Measurements from ENCODE around the gene KIR3DL2. TPM values are rescaled to one million over a fixed set of nuclear protein-coding genes. Genes with fewer than 3 reads are reported as not detected.
"Not testable (repeated sequence)": the region's sequence is repeated elsewhere in the genome, so short reads cannot be mapped to it uniquely, and the experiment has no call there.

The KIR3DL2 gene
- not detected in 2 replicates for total RNA-seq

DNA sequence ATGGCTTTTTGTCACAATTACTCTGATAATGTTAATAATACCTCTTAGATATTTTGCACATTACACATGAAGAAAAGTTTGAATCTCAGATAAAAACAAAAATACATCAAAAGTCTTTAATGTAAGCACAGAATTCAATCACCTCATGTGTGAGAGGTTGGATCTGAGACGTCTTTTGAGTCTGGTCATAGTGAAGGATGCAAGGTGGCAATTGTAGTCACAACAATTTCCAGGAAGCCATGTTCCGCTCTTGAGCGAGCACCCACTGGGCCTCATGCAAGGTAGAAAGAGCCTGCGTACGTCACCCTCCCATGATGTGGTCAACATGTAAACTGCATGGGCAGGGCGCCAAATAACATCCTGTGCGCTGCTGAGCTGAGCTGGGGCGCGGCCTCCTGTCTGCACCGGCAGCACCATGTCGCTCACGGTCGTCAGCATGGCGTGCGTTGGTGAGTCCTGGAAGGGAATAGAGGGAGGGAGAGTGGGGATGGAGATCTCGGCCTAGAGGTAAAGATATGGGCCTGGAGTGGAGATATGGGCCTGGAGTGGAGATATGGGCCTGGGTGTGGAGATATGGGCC, at the start of gene KIR3DL2:
Gene KIR3DL2 (plus strand): TSS at position 383 of the 580 bp plus-strand sequence. CDS start 33 bp downstream, at position 416.
- not testable (repeated sequence) for DNase-seq (ENCODE audit: low read depth in 2 of 2)

DNA sequence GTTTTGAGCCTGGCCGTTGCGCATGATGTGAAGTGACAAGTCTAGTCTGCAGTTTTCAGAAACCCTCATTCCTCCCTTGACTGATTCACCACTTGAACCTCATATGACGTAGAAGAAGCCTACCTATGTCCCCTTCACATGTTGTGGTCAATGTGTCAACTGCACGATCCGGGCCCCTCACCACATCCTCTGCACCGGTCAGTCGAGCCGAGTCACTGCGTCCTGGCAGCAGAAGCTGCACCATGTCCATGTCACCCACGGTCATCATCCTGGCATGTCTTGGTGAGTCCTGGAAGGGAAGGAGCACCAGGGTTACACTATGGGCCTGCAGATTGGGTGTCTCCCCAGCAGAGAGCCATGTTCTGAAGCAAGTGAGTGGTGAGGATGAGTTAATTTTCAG, 46.8 kb upstream of the KIR3DL2 start, which contains the start of gene KIR2DL4:
Gene KIR2DL4 (plus strand): TSS at position 201 of the 400 bp plus-strand sequence. CDS start 42 bp downstream, at position 243.
- DNase-seq (ENCODE audit: low read depth in 2 of 2), result no peak

DNA sequence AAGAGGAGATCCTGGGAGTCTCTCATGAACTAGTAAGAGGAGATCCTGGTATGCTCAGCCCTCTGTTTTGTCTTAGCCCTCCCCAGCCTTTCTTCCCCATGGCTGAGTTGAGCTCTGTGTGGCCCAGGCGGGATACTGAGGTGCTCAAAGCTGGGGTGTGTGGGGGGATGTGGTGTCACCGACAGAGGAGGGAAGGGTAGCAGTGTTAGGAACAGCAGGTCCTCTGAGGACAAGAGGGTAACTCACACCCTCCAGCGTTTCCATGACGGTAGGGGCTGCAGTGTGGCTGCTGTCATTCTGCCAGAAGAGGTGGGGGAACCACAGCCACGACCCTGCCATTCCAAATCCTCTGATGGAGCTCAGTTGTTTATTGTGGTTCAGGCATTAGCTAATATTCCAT, 46.1 kb upstream of the KIR3DL2 start:
- no peak for DNase-seq (ENCODE audit: low read depth in 2 of 2)

DNA sequence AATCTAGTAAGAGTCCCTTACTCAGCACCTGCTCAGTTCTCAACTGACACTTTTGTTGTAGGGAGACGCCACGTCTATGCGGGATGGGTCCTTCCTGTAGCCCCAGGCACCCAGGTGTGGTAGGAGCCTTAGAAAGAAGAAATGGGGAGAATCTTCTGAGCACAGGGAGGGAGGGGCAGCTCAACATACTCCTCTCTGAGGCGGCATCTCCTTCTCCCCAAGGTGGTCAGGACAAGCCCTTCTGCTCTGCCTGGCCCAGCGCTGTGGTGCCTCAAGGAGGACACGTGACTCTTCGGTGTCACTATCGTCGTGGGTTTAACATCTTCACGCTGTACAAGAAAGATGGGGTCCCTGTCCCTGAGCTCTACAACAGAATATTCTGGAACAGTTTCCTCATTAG, 45.7 kb upstream of the KIR3DL2 start:
- DNase-seq (ENCODE audit: low read depth in 2 of 2), result no peak

DNA sequence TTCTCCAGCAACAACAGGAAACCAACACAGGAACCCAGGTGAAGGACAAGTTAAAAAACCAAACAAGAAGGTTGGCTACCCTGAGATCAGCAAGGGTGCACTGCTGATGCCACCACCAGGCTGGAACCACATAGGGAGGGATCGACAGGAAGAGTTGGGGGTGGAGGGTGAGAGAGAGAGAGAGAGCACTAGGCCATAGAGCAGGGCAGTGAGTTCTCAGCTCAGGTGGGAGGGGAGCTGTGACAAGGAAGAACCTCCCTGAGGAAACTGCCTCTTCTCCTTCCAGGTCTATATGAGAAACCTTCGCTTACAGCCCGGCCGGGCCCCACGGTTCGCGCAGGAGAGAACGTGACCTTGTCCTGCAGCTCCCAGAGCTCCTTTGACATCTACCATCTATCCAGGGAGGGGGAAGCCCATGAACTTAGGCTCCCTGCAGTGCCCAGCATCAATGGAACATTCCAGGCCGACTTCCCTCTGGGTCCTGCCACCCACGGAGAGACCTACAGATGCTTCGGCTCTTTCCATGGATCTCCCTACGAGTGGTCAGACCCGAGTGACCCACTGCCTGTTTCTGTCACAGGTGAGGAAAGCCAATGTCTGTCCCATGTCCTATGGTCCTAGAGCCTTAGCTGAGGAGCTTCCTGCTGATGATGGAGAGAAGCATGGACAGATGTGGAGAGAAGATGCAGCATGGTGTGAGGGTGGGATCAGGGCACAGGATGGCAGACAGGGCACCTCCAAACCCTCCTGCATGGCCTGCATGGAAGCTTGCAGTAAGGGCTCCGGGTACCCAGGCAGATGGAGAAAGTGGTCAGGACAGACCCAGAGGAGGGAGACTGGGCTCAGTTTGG, 44.4 kb upstream of the KIR3DL2 start:
- DNase-seq (ENCODE audit: low read depth in 2 of 2), result no peak

DNA sequence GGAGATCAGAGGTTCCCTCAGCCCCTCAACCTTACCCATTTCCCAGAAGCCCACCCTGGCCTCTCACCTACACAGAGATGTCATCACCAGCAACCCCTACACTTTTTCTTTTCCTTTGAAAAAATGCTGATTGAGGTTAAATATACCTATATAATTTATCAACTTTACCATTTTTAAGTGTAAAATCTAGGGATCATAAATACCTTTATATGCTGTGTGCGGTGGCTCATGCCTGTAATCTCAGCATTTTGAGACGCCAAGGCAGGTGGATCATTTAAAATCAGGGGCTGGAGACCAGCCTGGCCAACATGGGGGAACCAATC, 43.8 kb upstream of the KIR3DL2 start:
- no peak for DNase-seq (ENCODE audit: low read depth in 2 of 2)

DNA sequence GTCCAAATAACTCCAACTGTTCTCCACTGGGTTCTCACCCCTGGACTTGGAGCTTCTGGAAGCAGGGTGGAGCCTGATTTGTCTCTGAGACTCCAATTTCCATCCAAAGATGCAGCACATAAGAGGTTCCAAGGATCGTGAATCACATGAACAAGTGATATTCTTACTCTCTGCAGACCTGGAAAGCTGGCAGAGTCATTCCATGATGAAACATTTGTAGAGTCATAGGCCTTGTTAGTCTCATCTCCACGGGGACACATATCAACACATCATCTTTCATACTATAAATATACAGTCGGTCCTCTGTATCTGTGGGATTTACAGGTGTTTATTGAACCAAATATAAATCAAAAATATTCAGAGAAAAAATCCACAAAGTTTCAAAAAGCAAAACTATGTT, 35.7 kb upstream of the KIR3DL2 start:
- DNase-seq (ENCODE audit: low read depth in 2 of 2), result not testable (repeated sequence)

DNA sequence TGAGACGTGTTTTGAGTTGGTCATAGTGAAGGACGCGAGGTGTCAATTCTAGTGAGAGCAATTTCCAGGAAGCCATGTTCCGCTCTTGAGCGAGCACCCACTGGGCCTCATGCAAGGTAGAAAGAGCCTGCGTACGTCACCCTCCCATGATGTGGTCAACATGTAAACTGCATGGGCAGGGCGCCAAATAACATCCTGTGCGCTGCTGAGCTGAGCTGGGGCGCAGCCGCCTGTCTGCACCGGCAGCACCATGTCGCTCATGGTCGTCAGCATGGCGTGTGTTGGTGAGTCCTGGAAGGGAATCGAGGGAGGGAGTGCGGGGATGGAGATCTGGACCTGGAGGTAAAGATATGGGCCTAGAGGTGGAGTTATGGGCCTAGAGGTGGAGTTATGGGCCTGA, 34.0 kb upstream of the KIR3DL2 start, which contains the start of gene KIR3DL1:
Gene KIR3DL1 (plus strand): TSS at position 218 of the 400 bp plus-strand sequence.
- DNase-seq (ENCODE audit: low read depth in 2 of 2), result not testable (repeated sequence)

DNA sequence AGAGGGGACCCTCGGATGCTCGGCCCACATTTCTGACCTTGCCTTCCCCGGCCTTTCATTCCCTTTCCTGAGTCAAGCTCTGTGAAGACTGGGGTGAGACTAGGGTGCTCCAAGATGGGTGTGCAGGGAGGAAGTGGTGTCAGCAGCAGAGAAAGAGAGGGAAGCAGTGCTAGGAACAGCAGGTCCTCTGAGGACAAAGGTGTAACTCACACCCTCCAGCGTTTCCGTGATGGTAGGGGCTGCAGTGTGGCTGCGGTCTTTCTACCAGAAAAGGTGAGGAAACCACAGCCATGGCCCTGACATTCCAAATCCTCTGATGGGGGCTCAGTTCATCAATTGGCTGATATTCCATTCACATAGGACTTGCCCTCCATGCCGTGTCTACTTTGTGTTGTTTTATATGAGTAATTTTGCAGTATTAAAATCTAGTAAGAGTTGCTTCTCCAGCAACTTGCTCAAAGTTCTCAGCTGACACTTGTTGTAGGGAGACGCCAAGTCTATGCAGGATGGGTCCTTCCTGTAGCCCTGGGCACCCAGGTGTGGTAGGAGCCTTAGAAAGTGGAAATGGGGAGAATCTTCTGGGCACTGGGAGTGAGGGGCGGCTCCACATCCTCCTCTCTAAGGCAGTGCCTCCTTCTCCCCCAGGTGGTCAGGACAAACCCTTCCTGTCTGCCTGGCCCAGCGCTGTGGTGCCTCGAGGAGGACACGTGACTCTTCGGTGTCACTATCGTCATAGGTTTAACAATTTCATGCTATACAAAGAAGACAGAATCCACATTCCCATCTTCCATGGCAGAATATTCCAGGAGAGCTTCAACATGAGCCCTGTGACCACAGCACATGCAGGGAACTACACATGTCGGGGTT, 32.3 kb upstream of the KIR3DL2 start:
- DNase-seq (ENCODE audit: low read depth in 2 of 2), result no peak

DNA sequence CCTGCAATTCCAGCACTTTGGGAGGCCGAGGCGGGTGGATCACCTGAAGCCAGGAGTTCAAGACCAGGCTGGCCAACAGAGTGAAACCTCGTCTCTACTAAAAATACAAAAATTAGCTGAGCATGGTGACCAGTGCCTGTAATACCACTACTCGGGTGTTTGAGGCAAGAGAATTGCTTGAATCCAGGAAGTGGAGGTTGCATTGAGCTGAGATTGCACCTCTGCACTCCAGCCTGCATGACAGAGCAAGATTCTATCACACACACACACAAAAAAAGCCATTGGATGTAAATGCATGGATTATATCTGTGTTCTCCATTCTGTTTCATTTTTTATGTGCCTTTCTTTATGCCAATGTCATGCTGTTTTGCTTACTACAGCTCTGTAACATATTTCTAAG, 25.8 kb upstream of the KIR3DL2 start:
- not testable (repeated sequence) for DNase-seq (ENCODE audit: low read depth in 2 of 2)

DNA sequence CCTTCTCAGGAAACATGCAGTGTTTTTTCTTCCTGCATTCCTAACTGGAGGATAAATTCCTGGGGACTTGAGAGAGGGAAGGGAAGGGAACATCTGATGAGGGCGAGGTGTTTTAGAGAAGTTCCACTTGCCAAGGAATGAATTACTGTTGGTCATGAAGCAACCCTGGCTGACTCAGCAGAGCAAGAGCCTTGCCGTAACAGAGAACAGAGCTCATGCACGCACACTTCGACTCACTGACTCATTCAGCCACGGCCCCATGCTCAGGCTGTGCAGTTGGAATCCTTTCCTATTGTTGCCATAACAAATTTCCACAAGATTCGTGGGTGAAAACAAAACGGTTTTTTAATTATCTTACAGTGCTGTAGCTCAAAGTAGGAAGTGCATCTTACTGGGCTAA, 24.9 kb upstream of the KIR3DL2 start:
- not testable (repeated sequence) for DNase-seq (ENCODE audit: low read depth in 2 of 2)

DNA sequence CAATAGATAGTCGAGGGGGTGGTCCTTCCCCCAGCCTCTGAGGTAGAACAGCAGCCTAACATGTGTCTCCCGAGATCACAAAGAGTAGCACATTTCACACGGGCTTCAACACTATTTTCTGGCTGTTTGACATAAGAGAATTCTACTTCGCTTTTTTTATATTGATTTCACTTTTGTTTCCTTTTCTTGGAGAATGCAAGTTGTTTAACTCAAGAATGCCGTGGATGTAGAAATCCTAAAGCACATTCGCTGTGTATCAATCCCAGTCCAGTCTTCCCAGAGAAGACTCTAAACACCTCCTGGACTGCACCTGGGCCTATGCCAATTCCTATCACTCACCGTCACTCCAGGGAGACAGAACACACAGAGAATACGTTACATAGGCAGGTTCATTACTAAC, 22.2 kb upstream of the KIR3DL2 start:
- DNase-seq (ENCODE audit: low read depth in 2 of 2), result not testable (repeated sequence)

DNA sequence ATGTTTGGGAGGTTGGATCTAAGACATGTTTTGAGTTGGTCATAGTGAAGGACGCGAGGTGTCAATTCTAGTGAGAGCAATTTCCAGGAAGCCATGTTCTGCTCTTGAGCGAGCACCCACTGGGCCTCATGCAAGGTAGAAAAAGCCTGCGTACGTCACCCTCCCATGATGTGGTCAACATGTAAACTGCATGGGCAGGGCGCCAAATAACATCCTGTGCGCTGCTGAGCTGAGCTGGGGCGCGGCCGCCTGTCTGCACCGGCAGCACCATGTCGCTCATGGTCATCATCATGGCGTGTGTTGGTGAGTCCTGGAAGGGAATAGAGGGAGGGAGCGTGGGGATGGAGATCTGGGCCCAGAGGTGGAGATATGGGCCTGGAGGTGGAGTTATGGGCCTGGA, 17.7 kb upstream of the KIR3DL2 start, which contains the start of gene KIR2DS4:
Gene KIR2DS4 (plus strand): TSS at position 181 of the 400 bp plus-strand sequence.
- DNase-seq (ENCODE audit: low read depth in 2 of 2), result not testable (repeated sequence)

DNA sequence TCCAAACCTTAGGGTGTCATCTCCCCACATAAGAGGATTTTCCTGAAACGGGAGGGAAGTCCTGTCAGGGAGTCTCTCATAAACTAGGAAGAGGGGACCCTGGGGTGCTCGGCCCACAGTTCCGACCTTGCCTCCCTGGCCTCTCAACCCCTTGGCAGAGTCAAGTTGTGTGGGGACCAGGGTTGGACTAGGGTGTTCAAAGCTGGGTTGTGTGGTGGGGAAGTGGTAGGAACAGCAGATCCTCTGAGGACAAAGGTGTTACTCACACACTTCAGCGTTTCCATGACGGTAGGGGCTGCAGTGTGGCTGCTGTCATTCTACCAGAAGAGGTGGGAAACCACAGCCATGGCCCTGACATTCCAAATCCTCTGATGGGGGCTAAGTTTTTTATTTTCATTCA, 15.1 kb upstream of the KIR3DL2 start:
- not testable (repeated sequence) for DNase-seq (ENCODE audit: low read depth in 2 of 2)

DNA sequence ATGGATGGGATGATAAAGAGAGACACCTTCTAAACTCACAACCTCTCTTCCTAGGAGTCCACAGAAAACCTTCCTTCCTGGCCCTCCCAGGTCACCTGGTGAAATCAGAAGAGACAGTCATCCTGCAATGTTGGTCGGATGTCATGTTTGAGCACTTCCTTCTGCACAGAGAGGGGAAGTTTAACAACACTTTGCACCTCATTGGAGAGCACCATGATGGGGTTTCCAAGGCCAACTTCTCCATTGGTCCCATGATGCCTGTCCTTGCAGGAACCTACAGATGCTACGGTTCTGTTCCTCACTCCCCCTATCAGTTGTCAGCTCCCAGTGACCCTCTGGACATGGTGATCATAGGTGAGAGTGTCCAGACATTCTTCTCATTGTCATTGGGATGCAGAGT, 12.7 kb upstream of the KIR3DL2 start:
- not testable (repeated sequence) for DNase-seq (ENCODE audit: low read depth in 2 of 2)

DNA sequence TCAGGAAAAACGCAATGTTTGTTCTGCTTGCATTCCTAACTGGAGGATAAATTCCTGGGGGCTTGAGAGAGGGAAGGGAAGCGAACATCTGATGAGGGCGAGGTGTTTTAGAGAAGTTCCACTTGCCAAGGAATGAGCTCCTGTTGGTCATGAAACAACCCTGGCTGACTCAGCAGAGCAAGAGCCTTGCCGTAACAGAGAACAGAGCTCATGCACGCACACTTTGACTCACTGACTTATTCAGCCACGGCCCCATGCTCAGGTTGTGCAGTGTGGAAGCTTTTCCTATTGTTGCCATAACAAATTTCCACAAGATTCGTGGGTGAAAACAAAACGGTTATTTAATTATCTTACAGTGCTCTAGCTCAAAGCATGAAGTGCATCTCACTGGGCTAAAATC, 7.1 kb upstream of the KIR3DL2 start:
- not testable (repeated sequence) for DNase-seq (ENCODE audit: low read depth in 2 of 2)

DNA sequence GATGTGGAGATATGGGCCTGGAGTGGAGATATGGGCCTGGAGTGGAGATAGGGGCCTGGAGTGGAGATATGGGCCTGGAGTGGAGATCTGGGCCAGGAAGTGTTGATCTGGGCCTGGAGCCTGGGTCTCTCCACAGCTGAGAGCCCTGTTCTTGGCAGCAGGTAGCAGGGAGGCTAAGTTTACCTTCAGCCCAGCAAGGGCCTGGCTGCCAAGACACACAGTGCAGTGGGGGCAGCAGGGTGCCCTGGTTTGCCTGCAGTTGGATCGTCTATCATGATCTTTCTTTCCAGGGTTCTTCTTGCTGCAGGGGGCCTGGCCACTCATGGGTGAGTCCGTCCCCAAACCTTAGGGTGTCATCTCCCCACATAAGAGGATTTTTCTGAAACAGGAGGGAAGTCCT, 687 bp downstream of the KIR3DL2 start:
- no peak for DNase-seq (ENCODE audit: low read depth in 2 of 2)

DNA sequence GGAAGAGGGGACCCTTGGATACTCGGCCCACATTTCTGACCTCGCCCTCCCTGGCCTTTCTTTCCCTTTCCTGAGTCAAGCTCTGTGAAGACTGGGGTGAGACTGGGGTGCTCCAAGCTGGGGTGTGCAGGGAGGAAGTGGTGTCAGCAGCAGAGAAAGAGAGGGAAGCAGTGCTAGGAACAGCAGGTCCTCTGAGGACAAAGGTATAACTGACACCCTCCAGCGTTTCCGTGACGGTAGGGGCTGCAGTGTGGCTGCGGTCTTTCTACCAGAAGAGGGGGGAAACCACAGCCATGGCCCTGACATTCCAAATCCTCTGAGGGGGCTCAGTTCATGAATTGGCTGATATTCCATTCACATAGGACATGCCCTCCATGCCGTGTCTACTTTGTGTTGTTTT, 1.1 kb downstream of the KIR3DL2 start:
- no peak for DNase-seq (ENCODE audit: low read depth in 2 of 2)

DNA sequence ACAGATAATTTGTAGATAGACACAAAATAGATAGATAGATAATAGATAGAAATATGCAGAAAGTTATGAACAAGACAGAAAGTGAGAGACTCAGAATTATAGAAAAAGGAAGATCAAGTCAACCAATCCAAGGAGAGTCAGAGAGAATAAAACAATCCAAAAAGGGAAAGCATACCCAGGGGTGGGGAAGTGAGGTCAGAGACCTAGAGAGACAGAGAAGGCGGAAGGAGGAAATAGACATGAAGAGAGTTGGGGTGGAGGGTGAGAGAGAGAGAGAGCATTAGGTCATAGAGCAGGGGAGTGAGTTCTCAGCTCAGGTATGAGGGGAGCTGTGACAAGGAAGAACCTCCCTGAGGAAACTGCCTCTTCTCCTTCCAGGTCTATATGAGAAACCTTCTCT, 5.0 kb downstream of the KIR3DL2 start:
- DNase-seq (ENCODE audit: low read depth in 2 of 2), result not testable (repeated sequence)

DNA sequence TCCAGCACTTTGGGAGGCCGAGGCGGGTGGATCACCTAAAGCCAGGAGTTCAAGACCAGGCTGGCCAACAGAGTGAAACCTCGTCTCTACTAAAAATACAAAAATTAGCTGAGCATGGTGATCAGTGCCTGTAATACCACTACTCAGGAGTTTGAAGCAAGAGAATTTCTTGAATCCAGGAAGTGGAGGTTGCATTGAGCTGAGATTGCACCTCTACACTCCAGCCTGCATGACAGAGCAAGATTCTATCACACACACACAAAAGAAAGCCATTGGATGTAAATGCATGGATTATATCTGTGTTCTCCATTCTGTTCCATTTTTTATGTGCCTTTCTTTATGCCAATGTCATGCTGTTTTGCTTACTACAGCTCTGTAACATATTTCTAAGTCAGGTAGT, 8.2 kb downstream of the KIR3DL2 start:
- DNase-seq (ENCODE audit: low read depth in 2 of 2), result not testable (repeated sequence)

DNA sequence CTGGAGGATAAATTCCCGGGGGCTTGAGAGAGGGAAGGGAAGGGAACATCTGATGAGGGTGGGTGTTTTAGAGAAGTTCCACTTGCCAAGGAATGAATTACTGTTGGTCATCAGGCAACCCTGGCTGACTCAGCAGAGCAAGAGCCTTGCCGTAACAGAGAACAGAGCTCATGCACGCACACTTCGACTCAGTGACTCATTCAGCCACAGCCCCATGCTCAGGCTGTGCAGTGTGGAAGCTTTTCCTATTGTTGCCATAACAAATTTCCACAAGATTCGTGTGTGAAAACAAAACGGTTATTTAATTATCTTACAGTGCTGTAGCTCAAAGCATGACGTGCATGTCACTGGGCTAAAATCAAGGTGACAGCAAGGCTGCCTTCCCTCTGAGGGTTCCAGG, 9.2 kb downstream of the KIR3DL2 start:
- not testable (repeated sequence) for DNase-seq (ENCODE audit: low read depth in 2 of 2)

DNA sequence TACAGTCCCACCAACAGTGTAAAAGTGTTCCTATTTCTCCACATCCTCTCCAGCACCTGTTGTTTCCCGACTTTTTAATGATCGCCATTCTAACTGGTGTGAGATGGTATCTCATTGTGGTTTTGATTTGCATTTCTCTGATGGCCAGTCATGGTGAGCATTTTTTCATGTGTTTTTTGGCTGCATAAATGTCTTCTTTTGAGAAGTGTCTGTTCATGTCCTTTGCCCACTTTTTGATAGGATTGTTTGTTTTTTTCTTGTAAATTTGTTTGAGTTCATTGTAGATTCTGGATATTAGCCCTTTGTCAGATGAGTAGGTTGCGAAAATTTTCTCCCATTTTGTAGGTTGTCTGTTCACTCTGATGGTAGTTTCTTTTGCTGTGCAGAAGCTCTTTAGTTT, 13.2 kb downstream of the KIR3DL2 start:
- DNase-seq (ENCODE audit: low read depth in 2 of 2), result not testable (repeated sequence)

Data from lung microvascular endothelial cell (primary cell).